ENCODE data around the gene ELOF1.

Gene ELOF1

DNA sequence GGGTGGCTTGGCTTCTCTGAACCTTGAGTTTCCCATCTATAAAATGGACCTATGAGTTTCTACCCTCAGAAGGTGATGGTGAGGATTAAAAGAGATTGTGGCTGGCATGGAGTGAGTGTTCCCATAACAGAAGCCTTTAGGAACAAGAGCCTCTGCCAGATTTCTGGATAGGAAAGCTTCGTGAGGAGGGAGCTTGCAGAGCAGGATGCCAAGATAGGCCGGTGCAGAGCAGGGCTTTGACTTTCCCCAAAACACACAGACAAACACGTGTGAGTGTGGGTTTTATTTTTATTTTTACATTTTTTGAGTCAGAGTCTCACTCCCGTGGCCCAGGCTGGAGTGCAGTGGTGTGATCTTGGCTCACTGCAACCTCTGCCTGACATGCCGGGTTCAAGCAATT lies 24.1 kb downstream of the ELOF1 start:
- no peak for DNase-seq

GRCh38 chr19:11534538-11534937 lies 24.5 kb downstream of the ELOF1 start:
- no peak for DNase-seq

GRCh38 chr19:11530432-11530831 lies 28.6 kb downstream of the ELOF1 start:
- DNase-seq: peak; percentile 82

DNA sequence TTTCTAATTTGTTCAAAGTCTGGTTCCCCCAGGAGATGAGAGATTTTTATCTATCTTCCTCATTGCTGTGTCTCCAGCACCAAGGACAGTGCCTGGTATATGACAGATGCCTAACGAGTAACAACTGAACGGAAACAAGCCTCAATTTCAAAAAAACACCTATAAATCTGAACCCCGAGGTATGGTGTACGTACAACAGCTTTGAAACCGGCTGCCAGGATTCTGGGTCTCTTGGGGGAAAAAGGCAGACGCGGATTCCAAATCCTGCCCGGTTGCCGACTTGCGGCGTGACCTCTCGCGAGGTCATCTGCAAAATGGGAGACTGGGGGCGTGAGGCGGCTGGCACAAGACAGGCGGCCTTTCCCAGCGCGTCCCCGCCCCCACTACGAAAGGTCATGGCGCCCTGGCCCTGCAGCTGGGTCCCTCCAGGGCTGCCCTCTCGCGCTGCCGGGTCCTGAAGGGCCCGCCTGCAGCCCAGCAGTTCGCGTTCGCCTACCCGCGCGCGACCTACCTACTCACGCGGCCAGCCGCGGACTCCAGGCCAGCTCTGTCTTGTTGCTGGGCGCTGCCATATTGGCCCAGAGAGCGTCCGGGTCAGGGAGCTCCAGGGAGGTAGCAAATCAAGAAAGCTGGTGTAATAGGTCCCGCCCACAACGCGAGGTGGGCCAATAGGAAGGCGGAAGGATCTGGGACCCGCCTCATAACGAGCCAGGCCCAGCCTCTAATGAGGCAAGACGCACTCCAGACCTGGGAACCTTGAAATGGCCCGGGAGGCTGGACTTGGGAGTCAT lies 30.3 kb downstream of the ELOF1 start, which contains the start of gene ECSIT:
ECSIT (minus strand) TSS at position 584 of the 791 bp plus-strand sequence. CDS start 9,964 bp downstream, outside the sequence.
- DNase-seq: peak; percentile 99

DNA sequence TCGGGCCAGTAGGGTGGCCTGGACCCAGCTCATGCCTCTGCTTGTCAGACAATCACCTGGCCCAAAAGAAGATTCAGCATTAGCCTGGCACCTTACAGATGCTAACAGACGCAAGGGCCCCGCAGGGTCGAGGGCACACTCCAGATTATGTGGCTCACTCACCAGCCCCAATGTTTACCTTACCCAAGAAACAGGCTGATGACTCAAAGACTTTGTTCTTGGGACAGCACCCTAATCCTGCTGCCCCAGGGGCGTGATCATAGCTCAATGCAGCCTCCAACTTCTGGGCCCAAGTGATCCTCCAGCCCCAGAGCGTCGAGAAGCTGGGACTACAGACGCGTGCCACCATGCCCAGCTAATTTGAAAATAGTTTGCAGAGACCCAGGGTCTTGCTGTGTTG lies 39.9 kb downstream of the ELOF1 start:
- DNase-seq: no peak

DNA sequence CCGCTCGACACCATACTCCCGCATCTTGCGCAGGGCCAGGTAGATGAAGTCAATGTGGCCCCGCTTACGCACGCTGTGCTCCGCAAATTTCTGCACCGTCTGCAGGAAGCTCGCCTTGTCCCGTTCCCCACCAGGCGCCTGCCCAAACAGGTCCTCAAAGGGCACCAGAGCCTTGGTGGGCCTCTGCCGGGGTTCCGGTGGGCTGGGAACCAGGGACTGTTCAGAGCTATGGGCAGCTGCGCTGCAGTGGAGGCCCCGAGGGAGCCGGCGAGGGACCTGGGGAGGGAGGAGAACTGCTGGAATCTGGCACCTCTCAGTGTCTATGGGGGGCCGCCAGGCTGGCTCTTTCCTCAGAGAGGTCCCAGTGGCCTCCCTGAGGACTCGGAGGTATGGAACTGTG lies 45.1 kb downstream of the ELOF1 start:
- DNase-seq: no peak

- no peak for DNase-seq
Observed at GRCh38 chr19:11510444-11510843, 48.6 kb downstream of the ELOF1 start.

DNA sequence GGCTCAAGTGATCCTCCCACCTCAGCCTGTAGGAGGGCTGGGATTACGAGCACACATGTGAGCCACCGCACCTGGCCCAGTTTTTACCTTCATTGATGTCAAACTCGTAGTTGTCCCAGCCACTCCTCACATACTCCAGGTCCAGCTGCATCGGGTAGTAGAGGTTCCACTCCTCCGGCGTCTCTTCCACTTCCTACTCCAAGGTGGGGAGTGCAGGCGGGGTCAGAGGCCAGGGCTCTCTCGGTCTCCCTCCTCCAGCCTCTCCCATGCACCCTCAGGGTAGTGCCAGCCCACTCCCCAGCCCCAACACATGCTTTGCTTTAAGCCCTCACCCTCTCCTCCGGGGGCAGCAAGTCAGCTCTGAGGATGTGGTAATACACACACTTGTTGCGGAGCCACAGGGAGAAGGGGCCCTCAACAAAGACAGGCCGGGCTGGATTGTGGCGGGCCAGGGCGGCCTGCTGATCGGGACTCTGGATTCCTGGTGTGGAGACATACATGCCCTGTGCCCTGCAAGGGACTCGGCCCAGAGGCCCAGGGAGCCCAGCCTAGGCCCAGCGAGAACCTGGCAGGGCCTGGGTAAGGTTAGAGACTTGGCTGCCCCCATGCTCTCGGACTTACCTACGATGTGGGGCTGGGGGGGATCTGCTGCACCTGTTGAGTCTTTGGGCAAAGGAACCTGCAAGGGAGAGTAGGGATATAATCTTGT lies 51.5 kb downstream of the ELOF1 start:
- DNase-seq: no peak

DNA sequence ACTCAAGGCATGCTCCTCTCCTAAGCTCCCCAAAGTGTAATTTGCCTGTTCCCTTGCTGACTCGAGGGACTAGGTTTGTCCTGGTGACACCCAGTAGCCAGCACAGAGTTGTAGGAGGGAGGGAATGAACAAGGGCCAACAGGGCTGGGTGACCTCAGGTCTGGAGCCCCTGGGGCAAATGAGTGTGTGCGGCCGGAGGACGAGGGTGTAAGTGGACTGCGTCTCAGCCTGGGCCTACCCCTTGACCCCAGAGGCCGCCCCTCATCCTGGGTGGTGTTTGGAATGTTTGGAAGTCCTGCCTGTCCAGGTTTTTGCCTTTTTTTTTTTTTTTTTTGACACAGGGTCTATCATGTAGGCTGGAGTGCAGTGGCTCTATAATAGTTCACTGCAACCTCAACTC lies 52.1 kb downstream of the ELOF1 start:
- no peak for DNase-seq

DNA sequence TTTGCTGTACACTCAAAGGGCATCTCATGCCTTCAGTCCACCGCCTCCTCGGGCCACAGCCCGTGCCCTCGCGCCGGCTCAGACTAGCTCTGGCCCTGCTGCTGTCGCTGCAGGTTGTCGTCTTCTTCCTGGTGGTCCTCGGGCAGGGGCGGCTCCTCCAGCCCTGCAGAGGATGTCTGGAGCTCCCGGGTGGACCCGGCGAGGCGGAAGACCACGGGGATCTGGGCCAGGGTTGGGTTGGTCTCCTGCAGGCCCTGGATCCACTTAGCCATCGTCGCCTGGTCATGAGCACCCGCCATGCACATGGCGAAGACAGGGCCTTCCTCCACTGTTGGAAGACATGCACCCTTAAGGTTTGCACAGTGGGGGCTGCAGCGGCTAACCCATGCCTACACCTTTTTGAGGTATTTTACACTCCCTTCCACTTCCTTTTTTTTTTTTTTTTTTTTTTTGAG lies 52.9 kb downstream of the ELOF1 start:
- no peak for DNase-seq

DNA sequence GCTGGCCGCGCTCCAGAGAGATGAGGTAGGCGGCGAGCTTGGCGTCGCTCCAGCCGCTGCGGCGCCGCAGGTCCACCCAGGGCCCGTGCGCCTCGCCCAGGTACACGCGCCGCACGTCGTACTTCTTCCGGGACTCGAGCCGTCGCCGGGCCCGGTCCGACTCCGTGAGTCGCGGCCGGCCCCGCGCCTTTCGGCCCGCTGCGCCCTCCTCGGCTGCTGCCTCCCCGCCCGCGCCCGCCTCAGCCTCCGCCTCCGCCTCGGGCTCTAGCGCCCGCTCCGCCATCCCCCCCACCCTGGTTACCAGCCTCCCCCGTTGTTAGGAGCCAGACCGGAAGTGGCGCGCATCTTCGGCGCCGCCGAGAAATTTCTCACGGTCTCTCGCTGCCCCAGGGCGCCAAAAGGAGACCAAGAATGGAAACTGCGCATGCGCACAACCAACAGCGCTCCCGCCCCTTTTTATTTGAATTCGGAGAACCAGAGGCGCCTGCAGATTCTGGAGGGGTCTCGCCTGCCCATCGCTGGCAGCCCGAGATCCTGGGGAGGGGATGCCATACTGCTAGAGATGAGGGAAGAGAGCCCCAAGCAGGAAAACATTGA lies 53.4 kb downstream of the ELOF1 start, which contains the start of gene ZNF653:
ZNF653 (minus strand) TSS at position 336 of the 597 bp plus-strand sequence; CDS start at position 283, 53 bp downstream.
- DNase-seq: peak; percentile 95

GRCh38 chr19:11505032-11505503 lies 54.0 kb downstream of the ELOF1 start:
- peak; percentile 94 for DNase-seq

DNA sequence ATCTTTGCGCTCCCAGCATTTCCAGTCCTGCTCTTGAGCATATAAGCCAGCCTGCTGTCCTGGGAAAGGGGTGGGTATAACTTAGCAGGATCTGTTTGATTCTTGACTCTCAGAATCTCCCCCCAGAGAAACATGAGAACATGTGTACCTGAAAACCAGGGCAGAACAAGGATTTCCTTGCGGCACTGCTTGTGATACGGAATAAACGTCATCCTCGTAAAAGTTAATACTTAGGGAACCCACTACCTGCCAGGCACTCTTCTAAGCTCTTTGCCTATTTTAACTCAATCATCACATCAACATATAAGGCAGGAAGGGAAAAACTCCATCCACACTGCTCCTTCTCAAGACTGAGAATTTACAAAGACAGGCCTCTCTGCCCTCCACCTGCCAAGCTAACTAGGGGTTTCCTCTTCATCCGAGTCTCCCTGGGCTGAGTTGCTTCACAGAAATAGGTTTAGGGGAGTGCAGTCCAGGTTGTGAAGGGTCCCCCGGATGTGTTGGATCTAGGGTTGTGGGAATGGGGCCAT lies 54.5 kb downstream of the ELOF1 start:
- DNase-seq: no peak

Data from fibroblast of skin of back (primary cell).